AG09319 (cell line): ENCODE data around the gene SLC26A1.

Source experiments
- DNase-seq: peaks from one replicate; pipeline ENCODE4 v3.0.0-alpha.2; 2010; ENCODE audit warnings: low read depth; ENCODE audit errors: extremely low read depth
- CTCF ChIP-seq: IDR thresholded peaks from 2 replicates; pipeline ENCODE4 v1.5.1; 2011; ENCODE audit warnings: low read depth, mild to moderate bottlenecking, inconsistent platforms, low read length, moderate library complexity

The SLC26A1 gene

GRCh38 chr4:993111-994029 is at the start of gene SLC26A1:
TSS of gene SLC26A1 (minus strand) at chr4:993404. CDS start at chr4:991703, 1,701 bp downstream.
- TF ChIP-seq CTCF, result no peak
- DNase-seq, result no peak

- no peak for DNase-seq
- TF ChIP-seq CTCF, result no peak
Measured at GRCh38 chr4:1042352-1043055, 49.3 kb upstream of the SLC26A1 start.

- no peak for DNase-seq
Measured at GRCh38 chr4:1041936-1042330, 48.7 kb upstream of the SLC26A1 start.

GRCh38 chr4:1041147-1041935 is 48.1 kb upstream of the SLC26A1 start:
- TF ChIP-seq CTCF, result no peak
- no peak for DNase-seq

More at GRCh38 chr4:1041936-1042330, 48.7 kb upstream of the SLC26A1 start:
- no peak for TF ChIP-seq CTCF

- no peak for DNase-seq
- TF ChIP-seq CTCF, result no peak
Measured at GRCh38 chr4:1040344-1041146, 47.3 kb upstream of the SLC26A1 start.

GRCh38 chr4:1039493-1040343 is 46.5 kb upstream of the SLC26A1 start:
- DNase-seq, result no peak
- no peak for TF ChIP-seq CTCF
